DOHH2 (cell line): ENCODE data around the gene SIPA1L3.

Experiments
- H3F3A ChIP-seq: fragments of 200-600 bp; sonication (generic), shearing (Covaris generic); 2 replicates; pipeline ENCODE4 v1.6.0; 2016; ENCODE audit warnings: antibody characterized with exemption, mild to moderate bottlenecking; ENCODE audit not compliant: control insufficient read depth, insufficient read depth
- H3K27ac ChIP-seq: fragments of 200-600 bp; sonication (generic); 2 replicates; pipeline ENCODE4 v1.5.1; 2014; ENCODE audit warnings: low read depth, mild to moderate bottlenecking, low read length, moderate library complexity
- H3K27me3 ChIP-seq: fragments of 200-600 bp; sonication (generic); 2 replicates; pipeline ENCODE4 v1.6.1; 2014; ENCODE audit warnings: mild to moderate bottlenecking, low read length, mixed read lengths; ENCODE audit not compliant: control insufficient read depth
- H3K36me3 ChIP-seq: fragments of 200-600 bp; sonication (generic); 2 replicates; pipeline ENCODE4 v1.6.1; 2014; ENCODE audit warnings: mild to moderate bottlenecking, low read length, moderate library complexity, mixed read lengths; ENCODE audit not compliant: control insufficient read depth
- H3K4me1 ChIP-seq: fragments of 200-600 bp; sonication (generic); 2 replicates; pipeline ENCODE4 v1.6.1; 2014; ENCODE audit warnings: mild to moderate bottlenecking, low read length, mixed read lengths; ENCODE audit not compliant: control insufficient read depth
- H3K4me2 ChIP-seq: fragments of 200-600 bp; sonication (generic); 2 replicates; pipeline ENCODE4 v1.6.0; 2014; ENCODE audit warnings: mild to moderate bottlenecking, low read length, moderate library complexity
- H3K4me3 ChIP-seq: fragments of 200-600 bp; sonication (generic); 2 replicates; pipeline ENCODE4 v1.5.1; 2014; ENCODE audit warnings: mild to moderate bottlenecking, low read length, mixed read lengths
- H3K79me2 ChIP-seq: fragments of 200-600 bp; sonication (generic); 2 replicates; pipeline ENCODE4 v1.6.1; 2014; ENCODE audit warnings: mild to moderate bottlenecking, low read length, mixed read lengths; ENCODE audit not compliant: control insufficient read depth
- H3K9me2 ChIP-seq: fragments of 200-600 bp; sonication (generic); replicated peaks from 2 replicates; pipeline ENCODE4 v1.6.1; 2014; ENCODE audit warnings: mild to moderate bottlenecking, low read length, mixed read lengths; ENCODE audit not compliant: control insufficient read depth
- H3K9me3 ChIP-seq: fragments of 200-600 bp; sonication (generic); 2 replicates; pipeline ENCODE4 v1.6.1; 2014; ENCODE audit warnings: antibody characterized with exemption, low read length, mixed read lengths; ENCODE audit not compliant: control insufficient read depth, insufficient read depth
- H4K20me1 ChIP-seq: fragments of 200-600 bp; sonication (generic); 2 replicates; pipeline ENCODE4 v1.6.0; 2014; ENCODE audit warnings: low read depth, mild to moderate bottlenecking, antibody characterized with exemption, low read length, moderate library complexity; ENCODE audit not compliant: control insufficient read depth, insufficient read depth
- CTCF ChIP-seq: fragments of 200-600 bp; sonication (generic); IDR thresholded peaks from one replicate; pipeline ENCODE4 v1.5.1; 2014; ENCODE audit warnings: antibody characterized with exemption, mild to moderate bottlenecking, low read depth, low read length; ENCODE audit not compliant: poor library complexity, severe bottlenecking
- EZH2phosphoT487 ChIP-seq: fragments of 200-600 bp; sonication (generic); IDR thresholded peaks from 2 replicates; pipeline ENCODE4 v1.6.1; 2017; ENCODE audit warnings: borderline replicate concordance, mild to moderate bottlenecking, antibody characterized with exemption, low read length, moderate library complexity, mixed read lengths

Gene SIPA1L3

GRCh38 chr19:38125238-38125637 is 218.2 kb downstream of the SIPA1L3 start:
- Histone ChIP-seq H3K4me3 (no peak overlapping the region), H3K4me1 (no peaks in the 10 kb centered on the region), H3K9me2 (no peaks in the 10 kb centered on the region), H3K36me3 (peaks cover 14% of the 10 kb centered on the region), H4K20me1 (no peaks in the 10 kb centered on the region), H3K9me3 (no peaks in the 10 kb centered on the region), H3K27me3 (no peaks in the 10 kb centered on the region), H3K4me2 (no peak overlapping the region), H3F3A (no peaks in the 10 kb centered on the region), H3K79me2 (no peaks in the 10 kb centered on the region), H3K27ac (no peak overlapping the region)
- no peak for TF ChIP-seq CTCF
- no peak for TF ChIP-seq EZH2phosphoT487

GRCh38 chr19:38130399-38130798 is 223.4 kb downstream of the SIPA1L3 start:
- Histone ChIP-seq H3K9me3 (no peaks in the 10 kb centered on the region), H3K4me2 (no peak overlapping the region), H3K27me3 (no peaks in the 10 kb centered on the region), H4K20me1 (no peaks in the 10 kb centered on the region), H3K4me3 (no peak overlapping the region), H3F3A (no peaks in the 10 kb centered on the region), H3K27ac (no peak overlapping the region), H3K9me2 (no peaks in the 10 kb centered on the region), H3K4me1 (no peaks in the 10 kb centered on the region), H3K36me3 (peaks cover 6% of the 10 kb centered on the region; the same call in 1 of the 2 replicates), H3K79me2 (no peaks in the 10 kb centered on the region)
- no peak for TF ChIP-seq EZH2phosphoT487
- no peak for TF ChIP-seq CTCF

GRCh38 chr19:38132781-38133180 is 225.8 kb downstream of the SIPA1L3 start:
- Histone ChIP-seq H3F3A (no peaks in the 10 kb centered on the region), H3K4me1 (no peaks in the 10 kb centered on the region), H3K79me2 (no peaks in the 10 kb centered on the region), H4K20me1 (no peaks in the 10 kb centered on the region), H3K36me3 (peaks cover 6% of the 10 kb centered on the region; the same call in 1 of the 2 replicates), H3K27me3 (no peaks in the 10 kb centered on the region), H3K27ac (no peak overlapping the region), H3K9me2 (no peaks in the 10 kb centered on the region), H3K4me3 (no peak overlapping the region), H3K4me2 (no peak overlapping the region), H3K9me3 (no peaks in the 10 kb centered on the region)
- TF ChIP-seq CTCF = no peak
- TF ChIP-seq EZH2phosphoT487 = no peak
